ENCODE results near the gene ENTPD1. TPM values are rescaled to one million over a fixed set of nuclear protein-coding genes. Genes with fewer than 3 reads are reported as not detected.
A peak's percentile ranks its signal among the peaks of the same experiment; 100 is the strongest.

Gene ENTPD1
- total RNA-seq, 2 experiments from 2014 or later: 4.4 to 4.6 TPM

DNA sequence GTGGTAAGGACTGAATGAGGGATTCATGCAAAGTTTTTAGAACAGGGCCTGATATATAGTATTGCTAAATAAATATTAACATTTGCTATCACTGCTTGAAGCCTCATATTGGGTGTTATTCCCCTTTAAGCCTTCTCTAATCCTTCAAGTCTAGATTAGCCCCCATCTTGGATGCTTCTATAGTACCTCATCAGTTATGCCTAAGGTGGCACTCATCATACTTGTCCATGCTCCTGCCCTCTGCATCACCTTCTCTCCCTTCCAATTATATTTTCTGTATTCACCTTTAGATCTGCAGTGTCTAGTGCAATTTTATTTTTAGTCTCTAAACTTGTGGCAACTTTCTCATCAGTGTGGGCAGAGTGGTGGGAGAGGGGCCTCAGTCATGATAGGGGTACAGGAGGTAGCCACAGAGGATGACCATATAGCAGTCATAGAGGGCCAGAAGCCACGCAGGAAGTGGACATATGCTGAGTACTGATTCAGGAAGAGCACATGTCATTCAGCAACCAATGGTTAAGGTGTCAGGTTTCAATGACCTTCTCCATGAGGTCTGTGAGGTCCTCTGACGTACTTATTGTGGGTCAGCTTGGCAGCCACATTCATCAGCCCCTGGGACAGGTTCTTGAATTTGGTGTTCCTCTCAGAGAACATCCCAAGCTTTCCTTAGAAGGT, 2.5 kb downstream of the ENTPD1 start:
- no peaks in the 10 kb centered on the region for H3K36me3 Mint-ChIP-seq (ENCODE audit: low read depth)
- H3K27ac Mint-ChIP-seq: peak overlapping the region; percentile 83
- DNase-seq (peak; percentile 41), ATAC-seq (peak; percentile 71)
- ChIA-PET CTCF (interaction anchor here (1.0 to 1.8 kb wide), 3 partner anchors 64 to 107 kb away, joined by 4 to 6 read pairs (median 5); partner anchors contain the start of gene TCTN3), POLR2A (no interaction called here)
- no peak overlapping the region for H3K4me3 Mint-ChIP-seq
- TF ChIP-seq, protein P1, sequence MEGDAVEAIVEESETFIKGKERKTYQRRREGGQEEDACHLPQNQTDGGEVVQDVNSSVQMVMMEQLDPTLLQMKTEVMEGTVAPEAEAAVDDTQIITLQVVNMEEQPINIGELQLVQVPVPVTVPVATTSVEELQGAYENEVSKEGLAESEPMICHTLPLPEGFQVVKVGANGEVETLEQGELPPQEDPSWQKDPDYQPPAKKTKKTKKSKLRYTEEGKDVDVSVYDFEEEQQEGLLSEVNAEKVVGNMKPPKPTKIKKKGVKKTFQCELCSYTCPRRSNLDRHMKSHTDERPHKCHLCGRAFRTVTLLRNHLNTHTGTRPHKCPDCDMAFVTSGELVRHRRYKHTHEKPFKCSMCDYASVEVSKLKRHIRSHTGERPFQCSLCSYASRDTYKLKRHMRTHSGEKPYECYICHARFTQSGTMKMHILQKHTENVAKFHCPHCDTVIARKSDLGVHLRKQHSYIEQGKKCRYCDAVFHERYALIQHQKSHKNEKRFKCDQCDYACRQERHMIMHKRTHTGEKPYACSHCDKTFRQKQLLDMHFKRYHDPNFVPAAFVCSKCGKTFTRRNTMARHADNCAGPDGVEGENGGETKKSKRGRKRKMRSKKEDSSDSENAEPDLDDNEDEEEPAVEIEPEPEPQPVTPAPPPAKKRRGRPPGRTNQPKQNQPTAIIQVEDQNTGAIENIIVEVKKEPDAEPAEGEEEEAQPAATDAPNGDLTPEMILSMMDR (IDR thresholded peaks at IDR 0.05): no peak
- intact Hi-C loops (cut with micrococcal nuclease): no loop called here
- peaks cover 14% of the 10 kb centered on the region for H3K27me3 Mint-ChIP-seq
- H3K4me1 Mint-ChIP-seq (ENCODE audit: low read depth): peaks cover 10% of the 10 kb centered on the region
- no peaks in the 10 kb centered on the region for H3K9me3 Mint-ChIP-seq

DNA sequence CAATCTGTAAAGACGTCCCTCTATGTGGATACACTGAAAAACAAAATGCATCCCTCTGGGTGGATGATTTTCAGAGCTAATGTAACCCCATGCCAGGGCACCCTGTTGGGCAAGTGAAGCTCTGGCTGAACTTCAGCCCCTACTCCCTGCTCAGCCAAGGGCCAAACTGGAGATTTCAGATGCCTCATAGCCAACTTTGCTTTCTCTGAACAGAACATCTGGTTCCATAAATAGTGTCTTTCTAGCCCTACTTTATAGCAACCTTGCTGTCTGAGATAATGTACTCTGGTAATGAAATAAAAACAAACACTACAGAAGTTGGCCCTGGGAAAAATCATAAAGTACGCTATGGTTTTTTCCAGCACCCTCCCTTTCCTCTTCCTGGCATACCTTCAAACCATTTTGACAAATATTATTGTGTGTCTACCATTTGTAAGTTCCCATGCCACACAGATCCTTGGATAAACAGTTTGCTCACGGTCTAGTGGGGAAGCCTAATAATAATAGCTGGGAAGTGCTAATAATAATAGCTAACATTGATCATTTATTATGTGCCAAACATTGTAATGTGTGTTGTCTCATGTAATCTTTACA, 3.4 kb downstream of the ENTPD1 start:
- ChIA-PET POLR2A (no interaction called here), CTCF (interaction anchor here (1.6 to 1.8 kb wide), 2 partner anchors 65 to 106 kb away, joined by 5 to 6 read pairs; partner anchors contain the start of gene TCTN3)
- peaks cover 10% of the 10 kb centered on the region for H3K4me1 Mint-ChIP-seq (ENCODE audit: low read depth)
- no peaks in the 10 kb centered on the region for H3K36me3 Mint-ChIP-seq (ENCODE audit: low read depth)
- H3K4me3 Mint-ChIP-seq: no peak overlapping the region
- intact Hi-C loops (cut with micrococcal nuclease): no loop called here
- H3K9me3 Mint-ChIP-seq: no peaks in the 10 kb centered on the region
- H3K27ac Mint-ChIP-seq: peak overlapping the region; percentile 14
- ATAC-seq (no peak), DNase-seq (no peak)
- TF ChIP-seq, protein P1 (IDR thresholded peaks at IDR 0.05): no peak
- H3K27me3 Mint-ChIP-seq: peaks cover 12% of the 10 kb centered on the region

DNA sequence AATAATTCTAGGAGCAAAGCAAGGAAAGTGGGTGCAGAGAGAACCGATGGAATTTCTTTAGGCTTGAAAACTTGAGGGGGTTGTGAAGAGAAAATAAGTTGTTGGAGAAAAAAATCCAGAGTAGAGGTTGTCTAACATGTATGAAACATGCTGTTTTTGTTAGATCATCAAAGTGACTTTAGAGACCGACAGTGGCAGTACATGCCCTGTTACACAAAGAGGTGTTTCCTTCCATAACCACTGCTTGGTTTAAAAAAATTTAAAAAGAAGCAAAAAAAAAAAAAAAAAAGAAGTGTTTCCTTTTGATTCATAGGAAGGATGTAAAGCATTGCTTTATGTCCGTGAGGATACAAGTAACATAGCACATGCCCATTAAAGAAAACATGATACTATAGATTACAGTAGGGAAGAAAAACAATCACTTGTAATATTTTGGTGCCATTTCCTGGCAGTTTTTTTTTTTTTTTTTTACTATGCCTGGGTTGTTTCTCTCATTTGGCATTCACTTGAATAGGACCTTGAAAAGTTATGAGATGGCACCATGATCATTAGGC, 6.1 kb downstream of the ENTPD1 start:
- intact Hi-C loops (cut with micrococcal nuclease): no loop called here
- POLR2A ChIA-PET: no interaction called here
- CTCF ChIA-PET: interaction anchor here (0.8 kb wide), 1 partner anchor 68 kb away, joined by 3 read pairs; the partner anchor contains the start of gene TCTN3
- Mint-ChIP-seq H3K4me1 (ENCODE audit: low read depth) (peaks cover 10% of the 10 kb centered on the region), H3K4me3 (no peak overlapping the region), H3K9me3 (no peaks in the 10 kb centered on the region), H3K27ac (no peak overlapping the region), H3K27me3 (peaks cover 4% of the 10 kb centered on the region), H3K36me3 (ENCODE audit: low read depth) (no peaks in the 10 kb centered on the region)
- no peak for ATAC-seq
- DNase-seq: no peak
- TF ChIP-seq, protein P1 (IDR thresholded peaks at IDR 0.05): no peak

DNA sequence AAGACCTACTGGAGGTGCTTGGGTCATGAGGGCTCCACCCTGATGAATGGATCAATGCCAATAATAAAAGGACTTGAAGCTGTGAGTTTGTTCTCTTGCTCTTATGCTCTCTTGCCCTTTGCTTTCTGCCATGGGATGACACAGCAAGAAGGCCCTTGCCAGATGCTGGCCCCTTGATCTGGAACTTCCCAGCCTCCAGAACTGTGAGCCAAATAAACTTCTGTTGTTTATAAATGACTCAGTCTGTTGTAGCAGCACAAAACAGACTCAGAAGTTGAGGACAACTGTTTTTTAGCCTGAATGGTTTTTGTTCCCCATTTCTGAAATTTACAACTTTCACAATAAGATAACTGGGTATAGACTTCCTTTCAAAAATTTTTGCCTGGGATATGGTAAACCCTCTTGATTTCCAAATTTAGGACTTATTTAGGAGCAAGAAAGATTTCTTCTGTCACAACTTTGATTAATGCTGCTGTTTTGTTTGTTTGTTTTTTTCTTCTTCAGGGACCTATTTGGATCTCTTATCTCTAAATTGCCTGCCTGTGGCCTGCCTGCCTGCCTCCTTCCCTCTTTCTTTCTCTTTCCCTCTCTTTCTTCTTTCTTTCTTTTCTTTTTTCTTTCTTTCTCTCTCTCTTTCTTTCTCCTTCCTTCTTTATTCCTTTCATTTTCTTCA, 12.1 kb downstream of the ENTPD1 start:
- no peaks in the 10 kb centered on the region for H3K4me1 Mint-ChIP-seq (ENCODE audit: low read depth)

More for the DNA sequence above, 12.1 kb downstream of the ENTPD1 start:
- Mint-ChIP-seq H3K9me3 (no peaks in the 10 kb centered on the region), H3K27ac (no peak overlapping the region), H3K36me3 (ENCODE audit: low read depth) (no peaks in the 10 kb centered on the region), H3K4me3 (no peak overlapping the region), H3K27me3 (peaks cover 2% of the 10 kb centered on the region)
- ChIA-PET POLR2A (no interaction called here), CTCF (interaction anchor here (0.8 kb wide), 1 partner anchor 60 kb away, joined by 3 read pairs; no protein-coding TSS in a partner anchor)
- no peak for DNase-seq
- intact Hi-C loops (cut with micrococcal nuclease): no loop called here
- ATAC-seq: peak; percentile 27
- TF ChIP-seq, protein P1 (IDR thresholded peaks at IDR 0.05): no peak
